Activated naive CD8-positive, alpha-beta T cell treated with anti-CD3 and anti-CD28 coated beads, Interleukin-2, amount 10 ng/mL, durations not matched to agents 7 days and 5 days (primary cell): ENCODE data around the gene EIF4E2. TPM values are rescaled to one million over a fixed set of nuclear protein-coding genes. Genes with fewer than 3 reads are reported as not detected.
"Not testable (repeated sequence)": the region's sequence is repeated elsewhere in the genome, so short reads cannot be mapped to it uniquely, and the experiment has no call there.

ENCODE experiments used
- ATAC-seq: fragments of 150-1000 bp; cut with Tn5 transposase; one replicate; pipeline ENCODE4 v1.10.0; 2021; ENCODE audit warnings: low read depth, moderate library complexity
- POLR2A ChIA-PET: fragments of 350-600 bp; sonication (Branson Sonifier 250); formaldehyde crosslinking; loops from one replicate; lab custom pipeline; 2021; ENCODE audit warnings: antibody characterized with exemption; lab: Charles Lee
- DNase-seq: peaks from one replicate; pipeline ENCODE4 v3.0.0; 2021
- H3K27ac Mint-ChIP-seq: one replicate; pipeline ENCODE4 v1.8.0; 2022; ENCODE audit warnings: mild to moderate bottlenecking, mixed read lengths
- H3K27me3 Mint-ChIP-seq: one replicate; pipeline ENCODE4 v1.8.0; 2022; ENCODE audit warnings: mild to moderate bottlenecking, moderate library complexity, mixed read lengths
- H3K36me3 Mint-ChIP-seq: one replicate; pipeline ENCODE4 v1.8.0; 2021; ENCODE audit warnings: mild to moderate bottlenecking, mixed read lengths
- H3K4me1 Mint-ChIP-seq: one replicate; pipeline ENCODE4 v1.8.0; 2021; ENCODE audit warnings: mixed read lengths
- H3K4me3 Mint-ChIP-seq: one replicate; pipeline ENCODE4 v1.8.0; 2022; ENCODE audit warnings: mild to moderate bottlenecking, moderate library complexity, mixed read lengths
- H3K9me3 Mint-ChIP-seq: one replicate; pipeline ENCODE4 v1.8.0; 2021; ENCODE audit warnings: mixed read lengths
- total RNA-seq, 2 experiments: library from RNA; stranded (reverse); gene quantifications; one replicate each; pipeline ENCODE4 v1.2.3, GENCODE V29; 2021

EIF4E2 gene
- total RNA-seq, 2 experiments from 2014 or later: 61.0 to 65.2 TPM

GRCh38 chr2:232525199-232525598, 25.3 kb upstream of the EIF4E2 start:
- no peaks in the 10 kb centered on the region for H3K9me3 Mint-ChIP-seq
- H3K4me3 Mint-ChIP-seq: no peak overlapping the region
- ATAC-seq (no peak), DNase-seq (no peak)
- no peaks in the 10 kb centered on the region for H3K36me3 Mint-ChIP-seq
- POLR2A ChIA-PET: no interaction called here
- H3K4me1 Mint-ChIP-seq: peaks cover 12% of the 10 kb centered on the region
- H3K27me3 Mint-ChIP-seq: peaks cover 32% of the 10 kb centered on the region
- no peak overlapping the region for H3K27ac Mint-ChIP-seq

- DNase-seq (no peak), ATAC-seq (no peak)
- peaks cover 12% of the 10 kb centered on the region for H3K4me1 Mint-ChIP-seq
- H3K36me3 Mint-ChIP-seq: no peaks in the 10 kb centered on the region
- H3K27ac Mint-ChIP-seq: no peak within 1 kb of the TSS
- H3K27me3 Mint-ChIP-seq: peaks cover 25% of the 10 kb centered on the region
- H3K9me3 Mint-ChIP-seq: no peaks in the 10 kb centered on the region
- no peak within 1 kb of the TSS for H3K4me3 Mint-ChIP-seq
- POLR2A ChIA-PET: no interaction called here
These were observed 24.6 kb upstream of the EIF4E2 start, which contains the start of gene CHRND for GRCh38 chr2:232525791-232526371. Gene CHRND, plus strand, starts transcription at chr2:232526160. Its CDS starts 56 bp downstream, at chr2:232526216.

GRCh38 chr2:232526372-232526941, 24.0 kb upstream of the EIF4E2 start:
- DNase-seq (no peak), ATAC-seq (no peak)
- no peak overlapping the region for H3K4me3 Mint-ChIP-seq
- H3K27me3 Mint-ChIP-seq: peaks cover 22% of the 10 kb centered on the region
- H3K9me3 Mint-ChIP-seq: no peaks in the 10 kb centered on the region
- H3K4me1 Mint-ChIP-seq: peaks cover 11% of the 10 kb centered on the region
- POLR2A ChIA-PET: no interaction called here
- no peak overlapping the region for H3K27ac Mint-ChIP-seq
- H3K36me3 Mint-ChIP-seq: no peaks in the 10 kb centered on the region

- Mint-ChIP-seq H3K9me3 (no peaks in the 10 kb centered on the region), H3K27me3 (peaks cover 18% of the 10 kb centered on the region), H3K36me3 (no peaks in the 10 kb centered on the region), H3K4me1 (peaks cover 10% of the 10 kb centered on the region), H3K4me3 (no peak overlapping the region), H3K27ac (no peak overlapping the region)
- no peak for DNase-seq
- ATAC-seq: no peak
- POLR2A ChIA-PET: no interaction called here
These were observed 22.5 kb upstream of the EIF4E2 start for GRCh38 chr2:232527905-232528470.

GRCh38 chr2:232528746-232529460, 21.6 kb upstream of the EIF4E2 start:
- Mint-ChIP-seq H3K36me3 (no peaks in the 10 kb centered on the region), H3K4me1 (peaks cover 10% of the 10 kb centered on the region), H3K9me3 (no peaks in the 10 kb centered on the region), H3K4me3 (peak overlapping the region; percentile 1), H3K27me3 (peaks cover 13% of the 10 kb centered on the region), H3K27ac (peak overlapping the region; percentile 70)
- ATAC-seq: peak; percentile 56
- POLR2A ChIA-PET: no interaction called here
- DNase-seq: no peak

- ATAC-seq (no peak), DNase-seq (no peak)
- POLR2A ChIA-PET: no interaction called here
- Mint-ChIP-seq H3K4me1 (peaks cover 8% of the 10 kb centered on the region), H3K27ac (no peak overlapping the region), H3K4me3 (no peak overlapping the region), H3K36me3 (no peaks in the 10 kb centered on the region), H3K27me3 (peaks cover 4% of the 10 kb centered on the region), H3K9me3 (no peaks in the 10 kb centered on the region)
These were observed 20.5 kb upstream of the EIF4E2 start for GRCh38 chr2:232529806-232530547.

- no peak for ATAC-seq
- peaks cover 4% of the 10 kb centered on the region for H3K27me3 Mint-ChIP-seq
- H3K4me1 Mint-ChIP-seq: peaks cover 8% of the 10 kb centered on the region
- no peaks in the 10 kb centered on the region for H3K36me3 Mint-ChIP-seq
- no peak overlapping the region for H3K4me3 Mint-ChIP-seq
- POLR2A ChIA-PET: interaction anchor here (1.2 kb wide), 1 partner anchor 9 kb away, joined by 4 read pairs; the partner anchor contains the start of gene CHRNG
- H3K9me3 Mint-ChIP-seq: no peaks in the 10 kb centered on the region
- DNase-seq: no peak
- no peak overlapping the region for H3K27ac Mint-ChIP-seq
These were observed 19.7 kb upstream of the EIF4E2 start for GRCh38 chr2:232530626-232531260.

GRCh38 chr2:232532419-232532818, 18.1 kb upstream of the EIF4E2 start:
- peaks cover 5% of the 10 kb centered on the region for H3K27me3 Mint-ChIP-seq
- no peak for ATAC-seq
- POLR2A ChIA-PET: no interaction called here

GRCh38 chr2:232532821-232533220, 17.7 kb upstream of the EIF4E2 start:
- H3K9me3 Mint-ChIP-seq, H3K36me3 Mint-ChIP-seq, H3K27ac Mint-ChIP-seq, ATAC-seq, H3K27me3 Mint-ChIP-seq, POLR2A ChIA-PET, H3K4me1 Mint-ChIP-seq, H3K4me3 Mint-ChIP-seq: not testable (repeated sequence)
- DNase-seq: peak; percentile 22

More at GRCh38 chr2:232532419-232532818, 18.1 kb upstream of the EIF4E2 start:
- Mint-ChIP-seq H3K4me1 (peaks cover 8% of the 10 kb centered on the region), H3K9me3 (peaks cover 2% of the 10 kb centered on the region), H3K36me3 (peaks cover 3% of the 10 kb centered on the region), H3K4me3 (no peak overlapping the region), H3K27ac (no peak overlapping the region)
- DNase-seq: no peak

- H3K36me3 Mint-ChIP-seq: peaks cover 3% of the 10 kb centered on the region
- H3K9me3 Mint-ChIP-seq: peaks cover 2% of the 10 kb centered on the region
- H3K27ac Mint-ChIP-seq: no peak overlapping the region
- DNase-seq (peak; percentile 20), ATAC-seq (no peak)
- H3K27me3 Mint-ChIP-seq: peaks cover 7% of the 10 kb centered on the region
- POLR2A ChIA-PET: no interaction called here
- peaks cover 12% of the 10 kb centered on the region for H3K4me1 Mint-ChIP-seq
- no peak overlapping the region for H3K4me3 Mint-ChIP-seq
These were observed 16.4 kb upstream of the EIF4E2 start for GRCh38 chr2:232533944-232534710.

- Mint-ChIP-seq H3K36me3 (peaks cover 3% of the 10 kb centered on the region), H3K4me3 (no peak overlapping the region), H3K27me3 (peaks cover 7% of the 10 kb centered on the region), H3K27ac (no peak overlapping the region), H3K9me3 (peaks cover 2% of the 10 kb centered on the region), H3K4me1 (peaks cover 9% of the 10 kb centered on the region)
- DNase-seq (peak; percentile 10), ATAC-seq (no peak)
- POLR2A ChIA-PET: no interaction called here
These were observed 15.4 kb upstream of the EIF4E2 start for GRCh38 chr2:232534940-232535651.
